Stimulated activated CD4-positive, alpha-beta T cell treated with anti-CD3 and anti-CD28 coated beads, Interleukin-2, amount 100 ng/mL, for 24 hours (primary cell): ENCODE data around the gene C12orf75.
"Not testable (repeated sequence)": the region's sequence is repeated elsewhere in the genome, so short reads cannot be mapped to it uniquely, and the experiment has no call there.

Experiments
- DNase-seq, 2 donors: peaks; one replicate each; pipeline ENCODE4 v3.0.0-alpha.2; 2020

C12orf75 gene

GRCh38 chr12:105310476-105311085 is 19.9 kb upstream of the C12orf75 start:
- not testable (repeated sequence) for DNase-seq

GRCh38 chr12:105311936-105312335 is 18.6 kb upstream of the C12orf75 start:
- not testable (repeated sequence) for DNase-seq

GRCh38 chr12:105313755-105314154 is 16.7 kb upstream of the C12orf75 start:
- not testable (repeated sequence) for DNase-seq

- DNase-seq, result no peak
Observed at GRCh38 chr12:105315130-105315529, 15.4 kb upstream of the C12orf75 start.

GRCh38 chr12:105315726-105316125 is 14.8 kb upstream of the C12orf75 start:
- DNase-seq, result no peak

GRCh38 chr12:105316931-105317852 is 13.3 kb upstream of the C12orf75 start:
- no peak for DNase-seq

- no peak for DNase-seq
Observed at GRCh38 chr12:105317942-105318621, 12.4 kb upstream of the C12orf75 start.

- no peak for DNase-seq
Observed at GRCh38 chr12:105318651-105319483, 11.6 kb upstream of the C12orf75 start.

- DNase-seq, result no peak
Observed at GRCh38 chr12:105319691-105320209, 10.7 kb upstream of the C12orf75 start.

- DNase-seq, result no peak
Observed at GRCh38 chr12:105321125-105321524, 9.4 kb upstream of the C12orf75 start.

GRCh38 chr12:105322070-105322469 is 8.4 kb upstream of the C12orf75 start:
- no peak for DNase-seq

GRCh38 chr12:105324704-105325103 is 5.8 kb upstream of the C12orf75 start:
- no peak for DNase-seq

GRCh38 chr12:105325117-105325516 is 5.4 kb upstream of the C12orf75 start:
- DNase-seq, result no peak

- peak in 1 of 2 donors; percentile 26 for DNase-seq
Observed at GRCh38 chr12:105329926-105330282, 587 bp upstream of the C12orf75 start.

GRCh38 chr12:105330931-105331804 is 677 bp downstream of the C12orf75 start:
- DNase-seq, result peak; percentile 39 to 51

- DNase-seq, result peak in 1 of 2 donors; percentile 24
Observed at GRCh38 chr12:105331805-105332251, 1.3 kb downstream of the C12orf75 start.

GRCh38 chr12:105332286-105332685 is 1.8 kb downstream of the C12orf75 start:
- not testable (repeated sequence) for DNase-seq

- no peak for DNase-seq
Observed at GRCh38 chr12:105332925-105333324, 2.4 kb downstream of the C12orf75 start.

- no peak for DNase-seq
Observed at GRCh38 chr12:105334001-105334400, 3.5 kb downstream of the C12orf75 start.

- no peak for DNase-seq
Observed at GRCh38 chr12:105334582-105334981, 4.1 kb downstream of the C12orf75 start.

GRCh38 chr12:105335856-105336255 is 5.4 kb downstream of the C12orf75 start:
- no peak for DNase-seq
